Right lobe of liver (tissue), 6 donors: Measurements from ENCODE around the gene BCAR3. TPM values are rescaled to one million over a fixed set of nuclear protein-coding genes. Genes with fewer than 3 reads are reported as not detected.
"Not testable (repeated sequence)": the region's sequence is repeated elsewhere in the genome, so short reads cannot be mapped to it uniquely, and the experiment has no call there.

Source experiments
- ATAC-seq, 4 donors: fragments of 200-7000 bp; cut with Tn5 transposase; one replicate each; pipeline ENCODE4 v1.9.1; 2020; ENCODE audit warnings: mild to moderate bottlenecking in 4 of 4, moderate library complexity in 4 of 4
- DNase-seq, 3 donors: peaks; one replicate each; pipeline ENCODE4 v3.0.0-alpha.2; 2020
- H3K27ac ChIP-seq, 3 donors: fragments of 200-600 bp; one replicate each; pipeline ENCODE4 v1.8.0; 2022
- H3K27me3 ChIP-seq, 2 donors: fragments of 200-600 bp; one replicate each; pipeline ENCODE4 v1.8.0; 2022
- H3K36me3 ChIP-seq, 4 donors: fragments of 200-600 bp; sonication (generic) in 1 of 4; one replicate each; pipeline versions ENCODE4 v1.5.1 to v1.8.0; 2017 to 2022; ENCODE audit warnings: control low read depth in 1 of 4
- H3K4me1 ChIP-seq, 4 donors: fragments of 200-600 bp; sonication (generic) in 1 of 4; one replicate each; pipeline versions ENCODE4 v1.5.1 to v1.8.0; 2017 to 2022; ENCODE audit warnings: control low read depth in 1 of 4
- H3K4me3 ChIP-seq, 3 donors: fragments of 200-600 bp; one replicate each; pipeline ENCODE4 v1.8.0; 2022
- H3K9me3 ChIP-seq, 4 donors: fragments of 200-600 bp; sonication (generic) in 1 of 4; one replicate each; pipeline versions ENCODE4 v1.5.1 to v1.8.0; 2017 to 2022; ENCODE audit warnings: control low read depth in 1 of 4
- CTCF ChIP-seq, 4 donors: fragments of 200-600 bp in 3 of 4; fragments of 450-650 bp in 1 of 4; IDR thresholded peaks; one replicate each; pipeline versions ENCODE4 v1.5.1 to v1.8.0; 2016 to 2022; ENCODE audit warnings: antibody characterized with exemption in 4 of 4, mild to moderate bottlenecking in 2 of 4
- POLR2A ChIP-seq: fragments of 450-650 bp; IDR thresholded peaks from one replicate; pipeline ENCODE4 v1.6.1; 2017; ENCODE audit warnings: antibody characterized with exemption, mild to moderate bottlenecking
- WGBS: methylation state at CpG from one replicate; pipeline ENCODE4 v1.1.6; 2018; ENCODE audit warnings: low coverage, low lambda C conversion rate; ENCODE audit not compliant: insufficient coverage; ENCODE audit errors: missing lambda C conversion rate; 5-methylcytosine and 5-hydroxymethylcytosine counted together
- intact Hi-C, 2 donors: fragments of 100-400 bp; cut with DNase I; formaldehyde crosslinking; loops; one replicate each; pipeline versions ENCODE4 v1.11.2 to v1.14.1; 2022
- total RNA-seq, 6 experiments: library from RNA; depleted of rRNA in 2 of 6; stranded (reverse); fragments of >200 nt in 2 of 6; fragmentation: NEBNext Ultra II Directional in 3 of 6; extraction: Animal tissue kit (Norgen Biotek cat#: 25700) in 3 of 6; gene quantifications; one replicate each; pipeline versions ENCODE4 v1.1.0 to v1.2.4, GENCODE V29; 2016 to 2023
- donor health status: DM: no; HTN: yes; CAD: no.
- donor health status: DM: no; HTN: no; CAD: no.
- donor health status: DM: no; HTN: no; CAD: no.
- donor health status: DM: no; HTN: yes; CAD: no.
- donor health status: DM: no; HTN: yes; CAD: no.

The BCAR3 gene
- total RNA-seq, 6 experiments from 2014 or later: 7.6 to 19.8 (median 12.9) TPM

GRCh38 chr1:93700532-93701469 lies 19.2 kb upstream of the BCAR3 start:
- ATAC-seq (no peak), DNase-seq (no peak)
- TF ChIP-seq CTCF (IDR thresholded peaks at IDR 0.05) (no peak), POLR2A (no peak)
- H3K9me3 ChIP-seq: no peaks in the 10 kb centered on the region
- no peaks in the 10 kb centered on the region for H3K36me3 ChIP-seq
- H3K27ac ChIP-seq: no peak overlapping the region
- intact Hi-C loops: no loop called here
- H3K4me1 ChIP-seq: peaks cover 0 to 18% (median 4%) of the 10 kb centered on the region in 4 donors
- no peaks in the 10 kb centered on the region for H3K27me3 ChIP-seq
- H3K4me3 ChIP-seq: no peak overlapping the region
- 86% methylated on average over 11 of the region's 22 CpGs for WGBS

GRCh38 chr1:93699503-93700168 lies 18.0 kb upstream of the BCAR3 start:
- Histone ChIP-seq H3K9me3 (no peaks in the 10 kb centered on the region), H3K4me1 (peaks cover 0 to 18% (median 4%) of the 10 kb centered on the region in 4 donors), H3K4me3 (no peak overlapping the region), H3K27me3 (no peaks in the 10 kb centered on the region), H3K27ac (no peak overlapping the region), H3K36me3 (no peaks in the 10 kb centered on the region)
- WGBS: 100% methylated on average over 2 of the region's 5 CpGs
- intact Hi-C loops: no loop called here
- ATAC-seq: no peak
- no peak for DNase-seq
- TF ChIP-seq CTCF (IDR thresholded peaks at IDR 0.05) (no peak), POLR2A (no peak)

- Histone ChIP-seq H3K27me3 (no peaks in the 10 kb centered on the region), H3K9me3 (no peaks in the 10 kb centered on the region), H3K4me3 (no peak overlapping the region), H3K4me1 (peaks cover 0 to 12% (median under 1%) of the 10 kb centered on the region in 4 donors), H3K27ac (no peak overlapping the region), H3K36me3 (no peaks in the 10 kb centered on the region)
- intact Hi-C loops: no loop called here
- WGBS: 83% methylated on average over 5 of the region's 5 CpGs
- ATAC-seq (no peak), DNase-seq (no peak)
- TF ChIP-seq POLR2A (no peak), CTCF (IDR thresholded peaks at IDR 0.05) (no peak)
These were observed 17.4 kb upstream of the BCAR3 start for GRCh38 chr1:93699049-93699384.

DNA sequence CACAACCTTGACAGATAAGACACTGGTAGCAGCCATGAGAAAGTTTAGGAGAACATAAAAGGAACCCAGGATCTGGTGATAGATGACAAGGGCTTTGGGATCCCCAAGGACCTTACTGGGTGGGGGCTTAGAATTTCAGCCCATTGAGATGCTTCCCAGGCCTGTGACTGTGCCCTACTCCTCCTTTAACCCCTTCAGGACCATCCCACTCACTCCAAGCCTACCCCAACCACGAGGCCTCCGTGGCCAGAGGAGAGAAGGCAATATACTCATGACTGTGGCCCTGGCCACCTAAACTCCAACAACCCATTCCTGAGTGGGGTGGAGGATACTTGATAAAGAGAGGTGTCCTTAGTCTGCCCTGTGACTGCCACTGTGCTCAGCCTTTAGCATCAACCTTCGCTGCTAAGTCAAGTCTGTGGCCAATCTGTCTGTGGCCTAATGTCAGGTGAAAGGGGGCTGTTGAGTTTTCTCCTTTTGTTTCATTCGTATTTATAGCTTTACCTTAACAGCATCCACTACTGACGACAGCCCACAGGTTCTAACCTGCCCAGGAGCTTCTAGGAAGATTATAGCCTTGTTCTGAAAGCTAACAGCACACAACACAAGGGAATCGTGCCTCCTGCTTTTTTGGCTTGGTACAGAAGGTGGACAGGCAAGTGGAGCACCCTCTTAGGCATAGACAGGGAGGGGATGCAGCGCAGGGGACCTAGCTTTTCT lies 16.9 kb upstream of the BCAR3 start:
- DNase-seq: no peak
- H3K4me1 ChIP-seq: peaks cover 0 to 7% (median 0%) of the 10 kb centered on the region in 4 donors
- WGBS: 77% methylated on average over 5 of the region's 7 CpGs
- no peak overlapping the region for H3K27ac ChIP-seq
- no peak for ATAC-seq
- intact Hi-C loops: no loop called here
- H3K27me3 ChIP-seq: no peaks in the 10 kb centered on the region
- TF ChIP-seq CTCF (IDR thresholded peaks at IDR 0.05) (no peak), POLR2A (no peak)
- no peaks in the 10 kb centered on the region for H3K36me3 ChIP-seq
- no peak overlapping the region for H3K4me3 ChIP-seq
- no peaks in the 10 kb centered on the region for H3K9me3 ChIP-seq

GRCh38 chr1:93697566-93697965 lies 15.9 kb upstream of the BCAR3 start:
- H3K27ac ChIP-seq, H3K4me3 ChIP-seq, H3K9me3 ChIP-seq, H3K27me3 ChIP-seq, ATAC-seq, intact Hi-C loops, H3K36me3 ChIP-seq, H3K4me1 ChIP-seq: not testable (repeated sequence)
- WGBS: 88% methylated on average over 8 of the region's 13 CpGs
- peak in 1 of 3 donors; percentile 13 for DNase-seq
